Posterior vena cava (tissue), 2 donors: ENCODE measurements around the gene POFUT2. TPM values are rescaled to one million over a fixed set of nuclear protein-coding genes. Genes with fewer than 3 reads are reported as not detected.
A peak's percentile ranks its signal among the peaks of the same experiment; 100 is the strongest.

ENCODE experiments used
- DNase-seq: peaks from one replicate; pipeline ENCODE4 v3.0.0-alpha.2; 2020; ENCODE audit warnings: low spot score
- intact Hi-C, 2 donors: fragments of 100-400 bp; cut with DNase I; formaldehyde crosslinking; loops; one replicate each; pipeline versions ENCODE4 v1.14.1 to v1.14.2; 2022 to 2023
- total RNA-seq, 2 donors: library from RNA; stranded (reverse); fragmentation: NEBNext Ultra II Directional; extraction: Animal tissue kit (Norgen Biotek cat#: 25700); gene quantifications; one replicate each; pipeline ENCODE4 v1.2.1, GENCODE V29; 2021
- donor health status: DM: yes; HTN: yes; CAD: no.
- donor health status: DM: yes; HTN: yes; CAD: no.

Gene POFUT2
- total RNA-seq, 2 donors from 2014 or later: 27.1 to 27.4 TPM

DNA sequence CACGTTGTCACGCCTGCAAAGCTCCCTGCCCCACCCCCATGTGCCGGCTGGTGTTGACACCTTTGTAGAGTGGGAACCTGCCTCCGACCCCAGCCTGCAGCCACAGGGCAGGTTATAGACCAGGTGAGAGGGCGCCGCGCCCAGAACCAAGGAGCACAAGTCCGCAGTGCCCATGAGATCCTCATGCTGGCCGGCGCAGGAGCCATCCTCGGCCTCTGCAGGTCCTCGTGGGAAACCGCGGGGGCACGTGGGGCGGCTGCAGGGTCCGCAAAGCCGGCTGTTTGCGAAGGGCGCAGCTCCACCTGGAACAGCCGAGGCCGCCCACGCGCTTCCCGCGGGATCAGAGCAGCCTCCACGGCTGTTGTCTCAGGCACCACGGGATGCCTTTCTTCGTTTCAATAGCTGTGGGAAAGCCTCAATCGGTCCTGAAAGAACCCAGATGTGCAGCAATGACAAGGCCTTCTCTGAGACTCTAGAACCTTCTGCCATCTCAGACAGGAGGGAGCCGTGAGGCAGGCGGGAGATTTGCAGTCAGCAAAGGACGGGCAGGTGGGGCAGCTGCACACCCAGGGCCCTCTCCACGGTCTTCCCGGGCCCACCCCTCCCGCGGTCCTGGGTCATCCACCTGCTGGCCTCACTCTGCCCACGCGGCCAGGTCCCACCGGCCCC is 29.9 kb downstream of the POFUT2 start:
- DNase-seq: peak; percentile 78

DNA sequence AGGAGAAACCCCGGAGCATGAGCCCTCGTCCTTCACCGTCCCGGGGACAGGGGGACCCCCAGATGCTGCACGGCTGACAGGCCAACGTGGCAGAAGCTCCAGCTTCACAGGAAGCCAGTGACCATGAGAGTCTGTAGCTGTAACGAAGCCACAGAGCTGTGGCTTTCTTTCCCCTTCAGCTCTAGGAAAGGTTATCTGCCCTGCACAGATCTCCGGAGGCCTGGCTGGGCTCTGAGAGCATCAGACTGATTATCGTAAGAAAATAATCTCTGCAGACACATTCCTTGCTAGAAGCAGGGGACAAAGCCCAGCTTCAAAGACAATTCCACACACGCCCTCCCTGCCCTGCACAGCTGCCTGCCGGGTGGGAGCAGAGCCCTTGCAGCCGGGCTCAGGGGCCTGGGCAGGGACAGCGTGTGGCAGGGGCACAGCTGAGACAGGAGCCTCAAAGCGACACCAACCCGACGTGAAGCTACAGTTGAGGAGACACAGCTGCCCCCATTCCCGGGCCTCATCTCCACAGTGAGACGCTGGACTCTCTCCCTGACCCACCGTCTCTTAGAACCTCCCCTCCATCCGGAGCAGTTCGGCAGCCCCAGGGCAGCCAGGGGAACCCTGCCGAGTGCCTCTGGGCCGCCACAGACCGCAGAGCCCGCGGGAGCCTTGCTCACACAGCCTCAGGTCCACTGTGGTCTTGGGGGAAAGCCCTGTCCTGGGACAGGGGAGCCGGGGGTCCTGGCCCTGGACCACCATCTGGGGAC is 30.6 kb downstream of the POFUT2 start:
- intact Hi-C loops: no loop called here
- DNase-seq: no peak

More for the DNA sequence above, 29.9 kb downstream of the POFUT2 start:
- intact Hi-C loops: no loop called here

DNA sequence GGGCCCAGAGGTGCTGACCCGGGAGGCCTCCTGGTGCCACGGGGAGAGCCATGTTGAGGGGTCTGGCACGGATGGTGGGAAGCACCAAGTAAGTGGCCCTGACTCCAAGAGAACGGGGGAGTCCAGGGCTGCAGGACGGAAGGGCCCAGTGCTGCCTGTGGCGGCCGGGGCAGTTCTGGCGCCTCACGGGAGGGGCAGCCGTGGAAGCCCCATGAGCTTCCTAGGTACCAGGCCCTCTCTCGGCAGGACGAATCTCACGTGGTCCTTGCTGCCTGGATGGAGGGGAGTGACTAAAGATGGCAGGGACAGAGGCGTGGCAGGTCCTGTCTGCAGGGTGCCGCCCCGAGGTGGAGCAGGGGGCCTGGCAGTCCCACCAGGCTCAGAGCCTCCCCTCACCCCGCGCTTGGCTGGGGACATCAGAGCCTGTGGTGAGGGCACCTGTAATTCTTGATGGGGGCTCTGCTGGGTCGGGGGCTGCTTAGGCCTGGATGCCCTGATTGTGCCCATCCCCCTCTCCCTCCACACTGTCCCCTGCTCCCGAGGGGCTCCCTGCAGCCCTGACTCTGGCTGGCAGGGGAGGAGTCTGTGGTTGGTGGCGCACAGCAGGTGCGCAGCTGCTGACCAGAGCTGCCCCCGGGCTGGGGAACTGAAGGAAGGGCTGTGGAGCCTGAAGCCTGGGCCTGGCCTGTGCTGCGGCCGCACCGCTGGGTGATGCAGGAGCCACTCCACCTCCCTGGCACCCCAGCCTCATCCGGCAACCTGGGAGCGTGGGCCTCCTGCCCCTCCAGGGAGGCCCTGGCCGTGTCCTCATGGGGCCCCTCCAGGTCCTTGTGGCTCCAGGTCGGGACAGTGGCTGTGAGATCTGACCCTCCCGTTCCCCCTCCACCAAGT is 31.4 kb downstream of the POFUT2 start:
- DNase-seq: no peak
- intact Hi-C loops: no loop called here

DNA sequence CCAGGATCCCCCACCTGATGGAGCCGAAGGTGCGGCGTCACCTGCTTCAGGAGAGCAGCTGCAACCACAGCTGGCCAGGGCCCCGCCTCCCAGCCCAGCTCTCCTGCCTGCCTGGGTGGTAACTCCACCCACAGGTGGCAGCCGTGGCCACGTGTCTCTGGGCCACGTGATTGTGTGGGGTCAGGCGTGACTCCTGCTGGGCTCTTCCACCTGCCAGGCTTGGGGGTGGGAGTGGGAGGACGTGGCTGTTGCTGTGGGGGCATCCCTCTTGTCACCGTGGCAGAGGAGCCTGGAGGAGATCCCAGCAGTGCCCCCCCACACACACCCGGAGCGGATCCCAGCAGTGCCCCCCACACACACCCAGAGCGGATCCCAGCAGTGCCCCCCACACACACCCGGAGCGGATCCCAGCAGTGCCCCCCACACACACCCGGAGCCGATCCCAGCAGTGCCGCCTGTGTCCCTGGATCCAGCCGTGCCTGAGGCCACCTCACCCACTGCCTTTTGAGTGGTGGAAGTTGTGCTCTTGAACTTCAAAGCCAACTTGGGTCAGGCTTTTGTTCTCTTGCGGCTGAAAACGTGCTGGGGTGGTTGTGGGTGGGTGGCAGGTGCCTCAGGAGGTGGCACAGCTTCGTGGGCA is 32.2 kb downstream of the POFUT2 start:
- intact Hi-C loops: no loop called here
- DNase-seq: no peak

DNA sequence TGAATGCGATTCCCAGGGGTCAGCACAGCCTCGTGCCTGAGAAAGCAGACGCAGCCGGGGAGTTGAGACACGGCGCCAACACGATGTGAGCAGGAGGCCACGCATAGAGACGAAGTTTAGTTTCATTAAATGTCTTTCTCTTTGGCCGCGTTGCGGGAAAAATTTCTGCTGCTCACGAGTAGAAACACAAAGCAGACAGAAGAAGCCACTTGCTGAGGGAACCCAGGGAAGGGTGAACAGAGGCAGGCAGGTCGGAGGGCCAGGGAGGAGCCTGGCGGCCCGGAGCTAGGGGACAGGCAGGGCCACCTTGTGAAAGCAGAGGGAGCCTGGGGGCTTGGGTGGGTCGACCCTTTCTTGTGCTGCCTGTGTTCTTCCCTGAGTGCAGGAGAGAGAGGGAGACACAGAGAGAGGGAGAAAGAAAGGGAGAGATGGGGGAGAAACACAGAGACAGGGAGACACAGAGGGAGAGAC is 33.2 kb downstream of the POFUT2 start:
- DNase-seq: no peak
- intact Hi-C loops: no loop called here

DNA sequence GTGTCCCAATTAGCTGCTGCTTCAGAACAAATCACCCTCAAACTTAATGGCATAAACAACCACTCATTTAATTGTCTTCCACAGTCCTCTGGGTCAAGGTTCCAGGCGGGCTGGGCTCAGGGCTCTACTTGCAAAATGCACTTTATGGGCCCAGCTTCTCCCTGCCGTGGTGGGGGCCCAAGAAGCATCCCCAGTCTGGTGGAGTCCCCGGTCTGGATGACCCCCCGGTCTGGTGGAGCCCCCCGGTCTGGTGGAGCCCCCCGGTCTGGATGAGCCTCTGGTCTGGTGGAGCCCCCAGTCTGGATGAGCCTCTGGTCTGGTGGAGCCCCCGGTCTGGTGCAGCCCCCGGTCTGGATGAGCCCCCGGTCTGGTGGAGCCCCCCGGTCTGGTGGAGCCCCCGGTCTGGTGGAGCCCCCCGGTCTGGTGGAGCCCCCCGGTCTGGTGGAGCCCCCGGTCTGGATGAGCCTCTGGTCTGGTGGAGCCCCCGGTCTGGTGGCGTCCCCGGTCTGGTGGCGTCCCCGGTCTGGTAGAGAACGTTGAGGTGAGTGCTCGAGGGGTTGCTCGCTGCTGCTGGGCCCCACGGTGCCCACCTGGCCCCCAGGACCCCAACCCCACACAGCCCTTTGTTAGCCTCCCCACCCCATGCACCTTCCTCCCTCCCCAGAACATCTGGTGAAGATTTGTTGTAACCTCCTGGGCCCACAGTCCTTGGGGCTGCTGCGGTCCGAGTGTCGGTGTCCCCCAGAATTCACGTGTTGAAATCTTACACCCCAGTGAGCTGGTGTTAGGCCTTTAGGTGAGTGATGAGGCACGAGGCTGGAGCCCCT is 33.8 kb downstream of the POFUT2 start:
- no peak for DNase-seq
- intact Hi-C loops: no loop called here

DNA sequence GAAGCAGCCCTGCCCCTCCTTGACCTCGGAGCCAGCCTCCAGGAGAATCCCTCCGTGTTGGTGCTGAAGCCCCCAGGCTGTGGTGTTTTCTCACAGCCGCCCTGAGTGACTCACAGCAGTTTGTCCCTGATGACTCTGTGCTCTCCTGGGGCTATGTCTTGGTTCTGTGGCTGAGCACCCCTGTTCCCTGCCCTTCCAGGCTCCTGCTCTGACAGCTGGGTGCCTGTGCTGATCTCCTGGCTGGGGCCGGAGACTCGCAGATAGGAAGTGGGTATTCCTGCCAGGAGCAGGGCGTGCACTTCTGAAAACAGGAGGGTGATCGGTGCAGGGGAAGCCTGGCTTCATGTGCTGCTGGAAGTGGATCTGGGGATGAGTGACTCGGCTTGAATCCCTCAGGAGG is 34.5 kb downstream of the POFUT2 start:
- intact Hi-C loops: no loop called here
- DNase-seq: no peak

DNA sequence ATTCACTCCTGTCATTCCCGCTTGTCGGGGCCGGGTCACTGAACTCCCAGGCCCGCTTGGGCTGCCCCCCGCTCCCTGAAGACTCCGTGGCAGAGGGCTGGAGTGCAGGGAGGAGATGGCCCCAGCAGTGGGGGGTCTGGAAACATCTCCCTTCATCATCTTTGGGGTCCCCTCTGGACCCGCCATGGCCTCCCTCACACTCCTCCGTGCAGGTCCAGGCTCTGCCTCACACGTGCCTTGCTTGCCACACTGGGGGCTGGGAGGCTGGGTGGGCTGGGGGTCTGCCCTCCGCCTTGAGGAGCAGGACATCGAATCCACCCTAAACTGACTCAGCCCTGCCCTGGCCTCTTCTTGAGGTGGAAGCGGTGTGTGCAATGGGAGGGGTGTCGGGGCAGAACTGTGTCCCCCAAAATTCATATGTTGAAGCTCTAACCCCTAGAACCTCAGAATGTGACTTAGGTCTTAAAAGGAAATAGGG is 35.2 kb downstream of the POFUT2 start:
- no peak for DNase-seq
- intact Hi-C loops: no loop called here

DNA sequence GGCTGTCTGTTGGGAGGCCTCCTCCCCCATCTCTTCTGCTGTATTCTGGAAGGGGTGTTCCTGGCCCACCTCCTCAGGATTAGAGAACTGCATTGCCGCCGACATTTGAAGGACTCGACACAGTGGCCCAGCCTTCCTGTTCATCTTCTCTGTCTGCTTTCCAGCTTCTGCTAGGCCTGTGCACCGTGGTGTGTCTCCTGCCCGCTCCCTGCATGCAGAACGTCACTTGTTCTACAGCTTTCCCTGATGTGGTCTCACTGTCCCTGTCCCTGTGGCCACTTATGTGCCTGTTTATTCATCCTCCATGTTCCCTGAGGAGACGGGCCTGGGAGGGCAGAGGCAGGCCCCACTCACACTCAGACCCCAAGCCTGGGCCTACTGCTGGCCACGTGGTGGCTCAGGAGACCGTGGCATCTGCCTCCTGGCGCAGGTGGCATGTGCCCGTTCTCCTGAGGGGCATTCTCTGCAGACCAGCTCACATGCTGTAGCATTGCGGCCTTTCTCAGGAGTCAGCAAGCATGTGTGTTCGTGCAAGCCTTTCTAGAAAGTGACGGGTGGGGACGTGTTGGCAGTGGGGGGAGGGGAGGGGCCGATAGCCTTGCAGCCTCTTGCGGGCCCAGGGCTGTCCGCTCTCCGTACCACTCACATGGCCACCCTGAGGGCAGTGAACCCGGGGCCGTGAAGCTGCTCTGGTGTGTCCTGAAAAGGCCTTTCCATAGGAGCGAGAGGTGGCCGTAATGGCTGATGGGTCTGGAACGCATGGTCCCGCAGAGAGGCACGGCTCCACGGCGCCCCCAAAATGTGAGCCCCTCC is 35.9 kb downstream of the POFUT2 start:
- intact Hi-C loops: no loop called here
- no peak for DNase-seq

DNA sequence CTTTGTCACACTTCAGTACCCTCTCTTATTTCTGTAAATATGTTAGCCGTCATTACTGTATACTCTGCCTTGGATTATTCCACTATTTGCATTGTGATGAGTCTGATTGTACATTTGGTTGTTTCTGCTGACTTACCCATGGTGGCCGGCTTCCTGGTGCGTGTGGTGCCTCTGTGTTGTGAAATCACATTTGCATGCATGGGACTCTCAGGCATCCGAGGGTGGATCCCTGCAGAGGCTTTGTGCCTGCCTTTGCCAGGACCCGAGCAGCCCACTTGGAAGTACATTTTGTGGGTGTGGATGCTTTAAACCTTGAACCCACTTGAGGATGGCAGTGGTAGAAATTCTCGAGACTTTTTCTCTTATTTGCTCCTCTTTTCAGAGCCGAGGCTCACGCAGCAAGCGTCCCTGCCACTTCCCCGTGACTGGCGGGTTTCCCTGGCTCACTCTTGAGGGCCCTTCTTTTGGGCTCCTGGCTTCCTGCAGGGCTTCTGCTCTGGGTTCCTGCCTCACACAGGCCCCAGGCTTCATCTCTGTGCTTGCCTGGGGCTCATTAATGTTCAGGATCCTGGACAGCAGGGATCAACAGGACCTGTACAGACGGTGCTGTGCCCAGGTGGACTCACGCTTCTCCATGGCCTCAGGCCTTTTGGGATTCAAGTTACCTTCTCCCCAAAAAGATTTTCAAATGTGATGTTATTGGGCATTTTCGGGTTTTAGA is 36.6 kb downstream of the POFUT2 start:
- intact Hi-C loops: no loop called here

DNA sequence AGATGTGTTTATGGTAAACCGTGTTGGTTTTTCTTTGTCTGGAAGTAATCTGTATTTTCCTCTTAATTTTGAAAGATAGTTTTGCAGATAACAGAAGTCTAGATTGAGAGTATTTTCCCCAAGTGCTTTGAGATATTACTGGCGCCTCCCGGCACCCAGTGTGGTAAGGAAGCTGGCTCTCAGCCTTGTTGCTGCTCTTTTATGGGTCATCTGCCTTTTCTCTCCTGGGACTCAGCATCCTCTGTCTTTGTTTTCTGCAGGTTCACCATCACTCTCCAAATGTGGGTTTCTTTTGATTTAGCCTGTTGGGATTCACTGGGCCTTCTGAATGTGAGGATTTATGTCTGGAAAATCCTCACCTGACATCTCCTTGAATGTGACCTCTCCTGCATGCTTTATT is 37.4 kb downstream of the POFUT2 start:
- intact Hi-C loops: no loop called here
- no peak for DNase-seq

More for the DNA sequence above, 36.6 kb downstream of the POFUT2 start:
- no peak for DNase-seq

DNA sequence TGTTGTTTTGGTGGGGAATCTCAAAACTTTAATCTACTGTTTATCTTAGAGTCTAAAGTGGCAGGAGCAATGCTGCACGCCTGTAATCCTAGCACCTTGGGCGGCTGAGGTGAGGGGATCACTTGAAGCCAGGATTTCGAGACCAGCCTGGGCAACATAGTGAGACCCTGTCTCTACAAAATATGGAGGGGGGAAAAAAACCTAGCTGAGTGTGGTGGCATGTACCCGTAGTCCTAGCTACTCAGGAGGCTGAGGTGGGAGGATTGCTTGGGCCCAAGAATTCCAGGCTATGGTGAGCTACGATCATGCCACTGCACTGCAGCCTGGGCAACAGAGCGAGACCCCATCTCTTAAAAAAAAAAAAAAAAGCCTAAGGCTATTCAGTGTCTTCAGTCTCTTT is 38.1 kb downstream of the POFUT2 start:
- intact Hi-C loops: no loop called here

DNA sequence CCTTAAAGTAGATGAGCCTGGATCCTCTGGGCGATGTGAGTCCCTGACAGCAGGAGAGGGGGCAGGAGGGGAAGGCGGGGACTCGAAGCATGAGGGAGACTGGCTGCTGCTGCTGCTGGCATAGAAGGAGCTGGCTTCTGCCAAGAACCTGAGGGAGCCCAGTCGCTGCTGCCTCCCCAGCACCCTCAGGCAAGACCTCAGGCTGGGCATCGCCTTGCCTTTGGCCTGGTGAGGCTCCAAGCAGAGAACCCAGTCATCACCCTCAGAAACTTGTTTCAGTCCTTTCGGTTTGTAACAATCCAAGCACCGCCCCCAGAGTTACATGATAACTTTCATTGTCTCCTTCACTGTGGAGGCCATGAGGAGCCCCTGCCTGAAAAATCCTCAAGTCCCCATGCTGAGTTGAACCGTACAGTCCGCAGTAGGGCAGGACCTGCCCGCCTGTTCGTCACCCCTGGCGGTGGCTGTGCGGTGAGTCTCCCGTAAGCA is 38.8 kb downstream of the POFUT2 start:
- DNase-seq: no peak
- intact Hi-C loops: no loop called here

More for the DNA sequence above, 38.1 kb downstream of the POFUT2 start:
- no peak for DNase-seq

DNA sequence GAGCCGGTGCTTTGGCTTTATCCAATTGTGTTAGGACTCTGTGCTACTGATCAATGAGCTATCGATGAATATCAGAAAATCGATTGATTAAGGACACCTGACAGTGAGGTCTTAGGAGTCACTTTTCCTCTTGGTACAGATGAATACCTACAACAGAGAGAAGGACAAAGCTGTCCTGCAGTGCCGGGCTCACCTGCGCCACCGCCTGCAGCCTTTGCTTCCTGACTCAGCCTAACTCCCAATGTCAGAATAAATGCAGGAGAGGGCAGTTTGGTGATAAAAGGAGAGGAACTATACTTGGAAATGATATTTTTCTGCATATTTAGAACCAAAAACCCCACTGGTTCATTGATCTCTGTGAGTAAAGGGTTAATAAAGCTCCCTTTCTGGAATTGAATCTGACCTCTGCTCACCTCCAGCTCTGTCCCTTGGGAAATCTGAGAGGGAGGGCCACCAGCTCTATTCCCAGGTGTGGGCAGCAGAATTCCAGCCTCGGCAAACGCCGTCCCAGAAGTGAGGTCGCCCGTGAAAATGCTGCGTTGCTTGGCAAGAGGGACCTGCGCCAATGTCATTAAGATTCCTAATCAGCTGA is 39.3 kb downstream of the POFUT2 start:
- intact Hi-C loops: no loop called here
- no peak for DNase-seq

DNA sequence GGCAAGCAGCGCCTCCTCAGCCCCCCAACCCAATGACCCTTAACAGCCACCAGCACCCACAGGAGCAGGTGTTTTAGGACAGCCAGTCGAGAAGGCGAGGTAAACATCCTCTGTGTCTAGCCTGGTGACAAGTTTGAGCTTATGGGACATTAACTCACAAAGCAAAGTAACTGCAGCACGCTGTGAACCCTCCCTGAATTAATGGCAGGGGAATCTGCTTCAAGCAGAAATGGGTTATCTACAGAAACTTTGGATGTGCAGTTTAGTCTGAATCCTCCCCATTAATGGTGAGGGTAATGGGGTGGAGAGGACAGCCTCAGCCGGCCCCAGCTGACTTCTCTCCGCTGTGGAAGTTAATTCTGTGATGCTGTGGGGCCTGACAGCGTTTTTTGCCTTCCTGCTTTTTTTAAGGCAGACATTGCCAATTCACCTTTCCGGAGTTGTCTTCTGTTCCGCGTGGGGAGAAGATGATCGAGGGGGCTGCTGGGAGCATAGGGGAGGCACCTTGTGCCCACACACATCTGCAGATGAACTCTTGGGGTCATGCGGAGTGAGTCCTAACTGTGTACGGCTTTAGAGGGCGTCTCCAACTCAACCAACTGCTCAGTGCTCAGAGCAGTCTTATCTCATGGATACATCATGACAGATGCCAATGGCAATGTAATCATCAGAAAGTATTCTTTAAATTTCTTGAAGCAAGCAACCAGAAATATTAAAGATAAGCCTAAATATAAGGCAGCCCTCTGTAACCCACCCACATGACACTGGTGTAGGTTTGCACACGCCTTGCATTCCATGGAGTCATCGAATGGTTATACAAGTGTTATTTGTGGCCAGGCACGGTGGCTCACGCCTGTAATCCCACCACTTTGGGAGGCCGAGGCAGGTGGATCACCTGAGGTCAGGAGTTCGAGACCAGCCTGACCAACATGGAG is 41.0 kb downstream of the POFUT2 start:
- intact Hi-C loops: no loop called here
- no peak for DNase-seq
